ENCODE measurements around the gene DCTPP1. TPM values are rescaled to one million over a fixed set of nuclear protein-coding genes. Genes with fewer than 3 reads are reported as not detected.
A peak's percentile ranks its signal among the peaks of the same experiment; 100 is the strongest.

The DCTPP1 gene
- total RNA-seq, 1 experiment from 2014 or later: 125 TPM

DNA sequence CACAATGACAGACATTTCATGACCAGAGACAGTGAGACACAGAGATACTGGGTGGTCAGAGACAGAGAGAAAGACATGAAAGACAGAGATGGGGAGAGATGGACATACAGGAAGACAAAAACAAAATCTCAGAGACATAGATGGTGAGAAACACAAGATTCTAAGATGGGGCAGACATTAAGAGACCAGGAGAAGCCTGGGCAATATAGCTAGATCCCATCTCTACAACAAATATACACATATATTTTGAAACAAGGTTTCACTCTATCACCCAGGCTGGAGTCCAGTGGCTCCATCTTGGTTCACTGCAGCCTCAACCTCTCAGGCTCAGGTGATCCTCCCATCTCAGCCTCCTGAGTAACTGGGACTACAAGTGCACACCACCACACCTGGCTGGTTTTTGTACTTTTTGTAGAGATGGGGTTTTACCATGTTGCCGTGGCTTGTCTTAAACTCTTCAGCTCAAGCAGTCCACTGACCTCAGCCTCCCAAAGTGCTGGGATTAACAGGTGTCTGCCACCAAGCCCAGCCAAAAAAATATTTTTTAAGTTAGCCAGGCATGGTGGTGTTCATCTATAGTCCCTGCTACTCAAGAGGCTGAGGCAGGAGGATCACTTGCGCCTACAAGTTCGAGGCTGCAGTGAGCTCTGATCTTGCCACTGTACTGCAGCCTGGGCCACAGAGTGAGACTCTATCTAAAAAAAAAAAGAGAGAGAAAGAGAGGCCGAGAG, 49.6 kb downstream of the DCTPP1 start:
- intact Hi-C loops (cut with micrococcal nuclease): no loop called here
- no peak for ATAC-seq
- RAD21 ChIA-PET (ENCODE audit: low non-redundant PET in 1 of 2, low total read pairs in 2 of 2, uncharacterized antibody in 2 of 2, unreplicated experiment in 2 of 2): no interaction called here
- H3K9ac ChIP-seq (ENCODE audit: low read length): no peak overlapping the region
- H4K20me1 ChIP-seq (ENCODE audit: insufficient read depth): no peaks in the 10 kb centered on the region
- no peak overlapping the region for H3K4me2 ChIP-seq (ENCODE audit: low read length)
- peaks cover 14 to 33% of the 10 kb centered on the region in 2 experiments for H3K4me1 ChIP-seq (ENCODE audit: control insufficient read depth in 1 of 2, insufficient read depth in 2 of 2, low read length in 2 of 2)
- CTCF ChIA-PET: interaction anchor here (1.5 kb wide), 1 partner anchor 29 kb away, joined by 3 read pairs; no protein-coding TSS in a partner anchor
- H3K4me3 ChIP-seq (replicated peaks in 1 of 2; ENCODE audit: low read depth in 1 of 2, low read length in 2 of 2): no peak overlapping the region
- TF ChIP-seq TCF7L2 (IDR thresholded peaks at IDR 0.05; ENCODE audit: borderline replicate concordance, extremely low read depth, insufficient read depth, insufficient read length) (no peak), POLR2AphosphoS5 (IDR thresholded peaks at IDR 0.05; ENCODE audit: low read depth, low read length) (no peak), SP1 (IDR thresholded peaks at IDR 0.05; ENCODE audit: low read depth) (no peak), ZNF274 (IDR thresholded peaks at IDR 0.05; ENCODE audit: low read depth, low read length) (no peak), CEBPB (IDR thresholded peaks at IDR 0.05; ENCODE audit: low read depth) (no peak), EGR1 (IDR thresholded peaks at IDR 0.05; ENCODE audit: low read depth) (no peak), SRF (IDR thresholded peaks at IDR 0.05; ENCODE audit: low read depth) (no peak), YY1 (IDR thresholded peaks at IDR 0.05; ENCODE audit: extremely low read depth, insufficient replicate concordance, low read depth, low read length) (no peak)
- TF ChIP-seq, protein P1, sequence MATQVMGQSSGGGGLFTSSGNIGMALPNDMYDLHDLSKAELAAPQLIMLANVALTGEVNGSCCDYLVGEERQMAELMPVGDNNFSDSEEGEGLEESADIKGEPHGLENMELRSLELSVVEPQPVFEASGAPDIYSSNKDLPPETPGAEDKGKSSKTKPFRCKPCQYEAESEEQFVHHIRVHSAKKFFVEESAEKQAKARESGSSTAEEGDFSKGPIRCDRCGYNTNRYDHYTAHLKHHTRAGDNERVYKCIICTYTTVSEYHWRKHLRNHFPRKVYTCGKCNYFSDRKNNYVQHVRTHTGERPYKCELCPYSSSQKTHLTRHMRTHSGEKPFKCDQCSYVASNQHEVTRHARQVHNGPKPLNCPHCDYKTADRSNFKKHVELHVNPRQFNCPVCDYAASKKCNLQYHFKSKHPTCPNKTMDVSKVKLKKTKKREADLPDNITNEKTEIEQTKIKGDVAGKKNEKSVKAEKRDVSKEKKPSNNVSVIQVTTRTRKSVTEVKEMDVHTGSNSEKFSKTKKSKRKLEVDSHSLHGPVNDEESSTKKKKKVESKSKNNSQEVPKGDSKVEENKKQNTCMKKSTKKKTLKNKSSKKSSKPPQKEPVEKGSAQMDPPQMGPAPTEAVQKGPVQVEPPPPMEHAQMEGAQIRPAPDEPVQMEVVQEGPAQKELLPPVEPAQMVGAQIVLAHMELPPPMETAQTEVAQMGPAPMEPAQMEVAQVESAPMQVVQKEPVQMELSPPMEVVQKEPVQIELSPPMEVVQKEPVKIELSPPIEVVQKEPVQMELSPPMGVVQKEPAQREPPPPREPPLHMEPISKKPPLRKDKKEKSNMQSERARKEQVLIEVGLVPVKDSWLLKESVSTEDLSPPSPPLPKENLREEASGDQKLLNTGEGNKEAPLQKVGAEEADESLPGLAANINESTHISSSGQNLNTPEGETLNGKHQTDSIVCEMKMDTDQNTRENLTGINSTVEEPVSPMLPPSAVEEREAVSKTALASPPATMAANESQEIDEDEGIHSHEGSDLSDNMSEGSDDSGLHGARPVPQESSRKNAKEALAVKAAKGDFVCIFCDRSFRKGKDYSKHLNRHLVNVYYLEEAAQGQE (IDR thresholded peaks at IDR 0.05; ENCODE audit: low read depth): no peak
- TF ChIP-seq, protein P2, sequence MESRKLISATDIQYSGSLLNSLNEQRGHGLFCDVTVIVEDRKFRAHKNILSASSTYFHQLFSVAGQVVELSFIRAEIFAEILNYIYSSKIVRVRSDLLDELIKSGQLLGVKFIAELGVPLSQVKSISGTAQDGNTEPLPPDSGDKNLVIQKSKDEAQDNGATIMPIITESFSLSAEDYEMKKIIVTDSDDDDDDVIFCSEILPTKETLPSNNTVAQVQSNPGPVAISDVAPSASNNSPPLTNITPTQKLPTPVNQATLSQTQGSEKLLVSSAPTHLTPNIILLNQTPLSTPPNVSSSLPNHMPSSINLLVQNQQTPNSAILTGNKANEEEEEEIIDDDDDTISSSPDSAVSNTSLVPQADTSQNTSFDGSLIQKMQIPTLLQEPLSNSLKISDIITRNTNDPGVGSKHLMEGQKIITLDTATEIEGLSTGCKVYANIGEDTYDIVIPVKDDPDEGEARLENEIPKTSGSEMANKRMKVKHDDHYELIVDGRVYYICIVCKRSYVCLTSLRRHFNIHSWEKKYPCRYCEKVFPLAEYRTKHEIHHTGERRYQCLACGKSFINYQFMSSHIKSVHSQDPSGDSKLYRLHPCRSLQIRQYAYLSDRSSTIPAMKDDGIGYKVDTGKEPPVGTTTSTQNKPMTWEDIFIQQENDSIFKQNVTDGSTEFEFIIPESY (IDR thresholded peaks at IDR 0.05; ENCODE audit: extremely low read depth, insufficient replicate concordance, low read length): no peak
- TF ChIP-seq, protein P3, sequence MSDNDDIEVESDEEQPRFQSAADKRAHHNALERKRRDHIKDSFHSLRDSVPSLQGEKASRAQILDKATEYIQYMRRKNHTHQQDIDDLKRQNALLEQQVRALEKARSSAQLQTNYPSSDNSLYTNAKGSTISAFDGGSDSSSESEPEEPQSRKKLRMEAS (IDR thresholded peaks at IDR 0.05): no peak
- no peaks in the 10 kb centered on the region for H3K27me3 ChIP-seq (ENCODE audit: insufficient read depth, low read length)
- H2AFZ ChIP-seq (ENCODE audit: low read depth, low read length, poor library complexity, severe bottlenecking): no peak overlapping the region
- no peaks in the 10 kb centered on the region for H3K9me3 ChIP-seq (ENCODE audit: control insufficient read depth in 1 of 2, insufficient read depth in 1 of 2, low read depth in 1 of 2, low read length in 2 of 2)
- TSS peak; percentile 47 for BruUV-seq (replicated peaks)
- no peaks in the 10 kb centered on the region for H3K36me3 ChIP-seq (ENCODE audit: control insufficient read depth in 1 of 2, insufficient read depth in 2 of 2, low read length in 2 of 2)
- no peaks in the 10 kb centered on the region for H3K79me2 ChIP-seq (ENCODE audit: insufficient read depth, low read length)
- POLR2A ChIA-PET: no interaction called here
- DNase-seq (ENCODE audit: low read depth, low spot score): no peak
- no peaks in the 10 kb centered on the region for H3K9me2 ChIP-seq (ENCODE audit: insufficient read depth)
- no peak overlapping the region for H3K27ac ChIP-seq (ENCODE audit: low read depth, low read length)
